Esophagus muscularis mucosa (tissue), 4 donors: ENCODE results near the gene RCOR1. TPM values are rescaled to one million over a fixed set of nuclear protein-coding genes. Genes with fewer than 3 reads are reported as not detected.
"Not testable (repeated sequence)": the region's sequence is repeated elsewhere in the genome, so short reads cannot be mapped to it uniquely, and the experiment has no call there.

ENCODE experiments used
- DNase-seq: peaks from one replicate; pipeline ENCODE4 v3.0.0-alpha.2; 2017; ENCODE audit errors: extremely low spot score
- H3K27ac ChIP-seq, 4 donors: fragments of 200-600 bp; sonication (generic); replicated peaks in 1 of 4; 1 replicate in 3 of 4; 2 replicates in 1 of 4; pipeline ENCODE4 v1.5.1; 2016 to 2019; ENCODE audit warnings: mild to moderate bottlenecking in 1 of 4
- H3K27me3 ChIP-seq, 4 donors: fragments of 200-600 bp; sonication (generic); one replicate each; pipeline versions ENCODE4 v1.5.1 to v1.6.0; 2016 to 2019
- H3K36me3 ChIP-seq, 4 donors: fragments of 200-600 bp; sonication (generic); one replicate each; pipeline ENCODE4 v1.5.1; 2016 to 2019
- H3K4me1 ChIP-seq, 4 donors: fragments of 200-600 bp; sonication (generic); one replicate each; pipeline ENCODE4 v1.5.1; 2016 to 2019
- H3K4me3 ChIP-seq, 4 donors: fragments of 200-600 bp; sonication (generic); 1 replicate in 2 of 4; 2 replicates in 2 of 4; pipeline ENCODE4 v1.5.1; 2016 to 2019; ENCODE audit warnings: mild to moderate bottlenecking in 4 of 4, moderate library complexity in 1 of 4
- H3K9me3 ChIP-seq, 4 donors: fragments of 200-600 bp; sonication (generic); 1 replicate in 3 of 4; 2 replicates in 1 of 4; pipeline ENCODE4 v1.5.1; 2016 to 2019
- EP300 ChIP-seq: sonication (generic); formaldehyde crosslinking; IDR thresholded peaks from one replicate; pipeline ENCODE4 v1.6.1; 2017; ENCODE audit warnings: antibody characterized with exemption
- POLR2A ChIP-seq: fragments of 450-650 bp; IDR thresholded peaks from one replicate; pipeline ENCODE4 v1.6.1; 2017; ENCODE audit warnings: antibody characterized with exemption, moderate library complexity, mild to moderate bottlenecking, low read depth
- POLR2AphosphoS5 ChIP-seq, 2 donors: sonication (generic); formaldehyde crosslinking; IDR thresholded peaks; one replicate each; pipeline ENCODE4 v1.6.1; 2017; ENCODE audit warnings: antibody characterized with exemption in 2 of 2
- WGBS: methylation state at CpG from one replicate; pipeline ENCODE4 v1.1.5; 2018; 5-methylcytosine and 5-hydroxymethylcytosine counted together
- intact Hi-C: fragments of 100-400 bp; cut with DNase I; formaldehyde crosslinking; loops from one replicate; pipeline ENCODE4 v1.15.1; 2023
- total RNA-seq, 4 donors: library from RNA; depleted of rRNA; stranded (reverse); fragments of >200 nt; gene quantifications; one replicate each; pipeline versions ENCODE4 v1.1.0 to v1.2.1, GENCODE V29; 2016
- TF ChIP-seq, protein P1 (sequence below), 3 experiments: fragments of 200-600 bp in 2 of 3; fragments of 450-650 bp in 1 of 3; sonication (generic) in 2 of 3; IDR thresholded peaks; one replicate each; pipeline ENCODE4 v1.5.1; 2017 to 2019; ENCODE audit warnings: antibody characterized with exemption in 3 of 3, mild to moderate bottlenecking in 2 of 3, moderate library complexity in 1 of 3

Gene RCOR1
- total RNA-seq, 4 donors from 2014 or later: 12.9 to 14.8 (median 13.8) TPM

GRCh38 chr14:102610968-102611811 lies 18.7 kb downstream of the RCOR1 start:
- H3K27ac ChIP-seq: no peak overlapping the region
- no peak overlapping the region for H3K4me3 ChIP-seq
- H3K4me1 ChIP-seq: peaks cover 0 to 26% (median 16%) of the 10 kb centered on the region in 4 donors
- 78% methylated on average over 5 of the region's 5 CpGs for WGBS
- no peaks in the 10 kb centered on the region for H3K9me3 ChIP-seq
- no peaks in the 10 kb centered on the region for H3K36me3 ChIP-seq
- TF ChIP-seq POLR2A (no peak), POLR2AphosphoS5 (IDR thresholded peaks at IDR 0.05) (no peak)
- TF ChIP-seq, protein P1, sequence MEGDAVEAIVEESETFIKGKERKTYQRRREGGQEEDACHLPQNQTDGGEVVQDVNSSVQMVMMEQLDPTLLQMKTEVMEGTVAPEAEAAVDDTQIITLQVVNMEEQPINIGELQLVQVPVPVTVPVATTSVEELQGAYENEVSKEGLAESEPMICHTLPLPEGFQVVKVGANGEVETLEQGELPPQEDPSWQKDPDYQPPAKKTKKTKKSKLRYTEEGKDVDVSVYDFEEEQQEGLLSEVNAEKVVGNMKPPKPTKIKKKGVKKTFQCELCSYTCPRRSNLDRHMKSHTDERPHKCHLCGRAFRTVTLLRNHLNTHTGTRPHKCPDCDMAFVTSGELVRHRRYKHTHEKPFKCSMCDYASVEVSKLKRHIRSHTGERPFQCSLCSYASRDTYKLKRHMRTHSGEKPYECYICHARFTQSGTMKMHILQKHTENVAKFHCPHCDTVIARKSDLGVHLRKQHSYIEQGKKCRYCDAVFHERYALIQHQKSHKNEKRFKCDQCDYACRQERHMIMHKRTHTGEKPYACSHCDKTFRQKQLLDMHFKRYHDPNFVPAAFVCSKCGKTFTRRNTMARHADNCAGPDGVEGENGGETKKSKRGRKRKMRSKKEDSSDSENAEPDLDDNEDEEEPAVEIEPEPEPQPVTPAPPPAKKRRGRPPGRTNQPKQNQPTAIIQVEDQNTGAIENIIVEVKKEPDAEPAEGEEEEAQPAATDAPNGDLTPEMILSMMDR (IDR thresholded peaks at IDR 0.05): no peak
- no peak for DNase-seq
- H3K27me3 ChIP-seq: no peaks in the 10 kb centered on the region
- intact Hi-C loops: no loop called here

GRCh38 chr14:102616318-102616717 lies 23.9 kb downstream of the RCOR1 start:
- Histone ChIP-seq H3K36me3 (no peaks in the 10 kb centered on the region), H3K9me3 (no peaks in the 10 kb centered on the region), H3K27ac (no peak overlapping the region), H3K27me3 (no peaks in the 10 kb centered on the region), H3K4me1 (peaks cover 0 to 26% (median 16%) of the 10 kb centered on the region in 4 donors), H3K4me3 (no peak overlapping the region)
- intact Hi-C loops: no loop called here
- 100% methylated on average over 2 of the region's 2 CpGs for WGBS
- no peak for TF ChIP-seq POLR2A
- TF ChIP-seq, protein P1 (IDR thresholded peaks at IDR 0.05): no peak
- no peak for TF ChIP-seq EP300
- no peak for TF ChIP-seq POLR2AphosphoS5 (IDR thresholded peaks at IDR 0.05)
- DNase-seq: no peak

GRCh38 chr14:102616799-102617198 lies 24.4 kb downstream of the RCOR1 start:
- Histone ChIP-seq H3K36me3 (no peaks in the 10 kb centered on the region), H3K4me3 (no peak overlapping the region), H3K9me3 (no peaks in the 10 kb centered on the region), H3K27me3 (no peaks in the 10 kb centered on the region), H3K27ac (no peak overlapping the region), H3K4me1 (peaks cover 0 to 25% (median 12%) of the 10 kb centered on the region in 4 donors)
- no peak for TF ChIP-seq POLR2A
- TF ChIP-seq, protein P1 (IDR thresholded peaks at IDR 0.05): no peak
- no peak for TF ChIP-seq EP300
- no peak for TF ChIP-seq POLR2AphosphoS5 (IDR thresholded peaks at IDR 0.05)
- intact Hi-C loops: no loop called here
- DNase-seq: no peak
- 53% methylated on average over 3 of the region's 3 CpGs for WGBS

GRCh38 chr14:102619012-102619411 lies 26.6 kb downstream of the RCOR1 start:
- H3K4me3 ChIP-seq, H3K9me3 ChIP-seq, H3K36me3 ChIP-seq, DNase-seq, H3K27me3 ChIP-seq, intact Hi-C loops, H3K27ac ChIP-seq: not testable (repeated sequence)
- 75% methylated on average over 6 of the region's 6 CpGs for WGBS
- peaks cover 0 to 34% (median 18%) of the 10 kb centered on the region in 4 donors for H3K4me1 ChIP-seq

DNA sequence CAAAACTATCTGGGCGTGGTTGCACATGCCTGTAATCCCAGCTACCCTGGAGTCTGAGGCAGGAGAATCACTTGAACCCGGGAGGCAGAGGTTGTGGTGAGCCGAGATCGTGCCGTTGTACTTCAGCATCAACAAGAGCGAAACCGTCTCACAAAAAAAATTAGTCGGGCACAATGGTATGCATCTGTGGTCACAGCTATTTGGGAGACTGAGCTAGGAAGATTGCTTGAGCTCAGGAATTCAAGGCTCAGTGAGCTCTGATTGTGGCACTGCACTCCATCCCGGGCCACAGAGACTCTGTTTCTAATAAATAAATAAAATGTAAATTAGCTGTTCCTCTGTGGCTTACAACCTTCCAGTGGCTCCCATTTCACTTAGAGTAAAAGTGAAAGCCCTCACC lies 28.0 kb downstream of the RCOR1 start:
- Histone ChIP-seq H3K9me3 (no peaks in the 10 kb centered on the region), H3K27ac (no peak overlapping the region), H3K36me3 (no peaks in the 10 kb centered on the region), H3K27me3 (no peaks in the 10 kb centered on the region), H3K4me3 (no peak overlapping the region), H3K4me1 (peaks cover 0 to 34% (median 18%) of the 10 kb centered on the region in 4 donors)
- no peak for DNase-seq
- TF ChIP-seq POLR2AphosphoS5 (IDR thresholded peaks at IDR 0.05) (no peak), EP300 (no peak), POLR2A (no peak)
- TF ChIP-seq, protein P1 (IDR thresholded peaks at IDR 0.05): no peak
- WGBS: 95% methylated on average over 9 of the region's 9 CpGs
- intact Hi-C loops: no loop called here
